Liver (tissue), 9 donors: ENCODE measurements around the gene ZNF532. TPM values are rescaled to one million over a fixed set of nuclear protein-coding genes. Genes with fewer than 3 reads are reported as not detected.
"Not testable (repeated sequence)": the region's sequence is repeated elsewhere in the genome, so short reads cannot be mapped to it uniquely, and the experiment has no call there.

Experiments
- DNase-seq: peaks from one replicate; pipeline ENCODE4 v3.0.0-alpha.2; 2017; ENCODE audit warnings: low spot score
- H3K27ac ChIP-seq, 2 donors: one replicate each; pipeline ENCODE4 v1.7.0; 2013; ENCODE audit warnings: inconsistent platforms in 2 of 2, low read length in 2 of 2, control low read depth in 1 of 2, low read depth in 1 of 2, mild to moderate bottlenecking in 1 of 2
- H3K27me3 ChIP-seq, 4 donors: one replicate each; pipeline versions ENCODE4 v1.6.1 to v1.7.0; 2013; ENCODE audit warnings: low read length in 3 of 4, inconsistent platforms in 1 of 4, mild to moderate bottlenecking in 1 of 4, moderate library complexity in 1 of 4; ENCODE audit not compliant: control insufficient read depth in 4 of 4, insufficient read depth in 4 of 4
- H3K36me3 ChIP-seq, 4 donors: one replicate each; pipeline versions ENCODE4 v1.6.1 to v1.7.0; 2013; ENCODE audit warnings: low read length in 3 of 4, mild to moderate bottlenecking in 3 of 4, low read depth in 1 of 4, moderate library complexity in 1 of 4; ENCODE audit not compliant: control insufficient read depth in 4 of 4, insufficient read depth in 3 of 4
- H3K4me1 ChIP-seq, 4 donors: one replicate each; pipeline versions ENCODE4 v1.6.1 to v1.7.0; 2013; ENCODE audit warnings: low read length in 3 of 4, mild to moderate bottlenecking in 3 of 4, moderate library complexity in 1 of 4; ENCODE audit not compliant: control insufficient read depth in 4 of 4, insufficient read depth in 4 of 4
- H3K4me3 ChIP-seq, 3 donors: one replicate each; pipeline versions ENCODE4 v1.6.1 to v1.7.0; 2013; ENCODE audit warnings: low read length in 3 of 3, control low read depth in 1 of 3, low read depth in 1 of 3, mild to moderate bottlenecking in 1 of 3
- H3K9ac ChIP-seq, 2 donors: one replicate each; pipeline ENCODE4 v1.7.0; 2013; ENCODE audit warnings: low read length in 2 of 2, mild to moderate bottlenecking in 2 of 2, moderate library complexity in 2 of 2, control low read depth in 1 of 2, low read depth in 1 of 2
- H3K9me3 ChIP-seq, 4 donors: one replicate each; pipeline versions ENCODE4 v1.6.1 to v1.7.0; 2013; ENCODE audit warnings: low read length in 3 of 4; ENCODE audit not compliant: control insufficient read depth in 4 of 4
- EGR1 ChIP-seq, 2 donors: IDR thresholded peaks; 2 replicates each; pipeline ENCODE4 v1.6.1; 2016 to 2018; ENCODE audit warnings: antibody characterized with exemption in 2 of 2, low read depth in 2 of 2
- FOXA1 ChIP-seq: IDR thresholded peaks from 2 replicates; pipeline ENCODE4 v1.6.1; 2016; ENCODE audit warnings: antibody characterized with exemption
- FOXA2 ChIP-seq: IDR thresholded peaks from 2 replicates; pipeline ENCODE4 v1.6.1; 2016; ENCODE audit warnings: antibody characterized with exemption
- GABPA ChIP-seq, 2 donors: IDR thresholded peaks in 1 of 2; conservative IDR thresholded peaks in 1 of 2; 2 replicates each; pipeline ENCODE4 v1.6.1; 2016; ENCODE audit warnings: antibody characterized with exemption in 2 of 2, mild to moderate bottlenecking in 1 of 2, moderate library complexity in 1 of 2
- HNF4A ChIP-seq, 2 donors: conservative IDR thresholded peaks; 2 replicates each; pipeline ENCODE4 v1.6.1; 2016; ENCODE audit warnings: antibody characterized with exemption in 2 of 2, mild to moderate bottlenecking in 2 of 2
- HNF4G ChIP-seq: IDR thresholded peaks from 2 replicates; pipeline ENCODE4 v1.6.1; 2016; ENCODE audit warnings: antibody characterized with exemption
- JUND ChIP-seq, 2 donors: IDR thresholded peaks; 2 replicates each; pipeline ENCODE4 v1.6.1; 2016; ENCODE audit warnings: antibody characterized with exemption in 2 of 2
- NR2F2 ChIP-seq: IDR thresholded peaks from 2 replicates; pipeline ENCODE4 v1.6.1; 2016; ENCODE audit warnings: antibody characterized with exemption
- RAD21 ChIP-seq, 2 donors: IDR thresholded peaks; 2 replicates each; pipeline ENCODE4 v1.6.1; 2016; ENCODE audit warnings: antibody characterized with exemption in 2 of 2, mild to moderate bottlenecking in 2 of 2
- RXRA ChIP-seq, 2 donors: IDR thresholded peaks; 2 replicates each; pipeline ENCODE4 v1.6.1; 2017 to 2018; ENCODE audit warnings: antibody characterized with exemption in 2 of 2, mild to moderate bottlenecking in 1 of 2
- SP1 ChIP-seq: IDR thresholded peaks from 2 replicates; pipeline ENCODE4 v1.6.1; 2018; ENCODE audit warnings: antibody characterized with exemption, mild to moderate bottlenecking
- TAF1 ChIP-seq: conservative IDR thresholded peaks from 2 replicates; pipeline ENCODE4 v1.6.1; 2016; ENCODE audit warnings: antibody characterized with exemption, mild to moderate bottlenecking
- YY1 ChIP-seq: IDR thresholded peaks from 2 replicates; pipeline ENCODE4 v1.6.1; 2016; ENCODE audit warnings: antibody characterized with exemption, mild to moderate bottlenecking
- WGBS: extraction: QIAGEN DNeasy Blood & Tissue Kit; methylation state at CpG from one replicate; pipeline ENCODE4 v1.1.7; 2013; 5-methylcytosine and 5-hydroxymethylcytosine counted together
- polyA plus RNA-seq, 2 donors: library from polyadenylated mRNA; stranded (reverse) in 1 of 2; unstranded in 1 of 2; fragments of 200-250 nt in 1 of 2; fragments of >200 nt in 1 of 2; fragmentation: Nextera tagmentation in 1 of 2; extraction: Ambion mirVana in 1 of 2; gene quantifications; one replicate each; pipeline versions ENCODE4 v1.2.1 to v1.2.3, GENCODE V29; 2013 to 2015
- total RNA-seq, 2 donors: library from RNA; depleted of rRNA; stranded (reverse); fragments of >200 nt; gene quantifications; one replicate each; pipeline ENCODE4 v1.2.3, GENCODE V29; 2014
- TF ChIP-seq, protein P1 (sequence below): IDR thresholded peaks from 2 replicates; pipeline ENCODE4 v1.6.1; 2016; ENCODE audit warnings: antibody characterized with exemption
- TF ChIP-seq, protein P2 (sequence below): IDR thresholded peaks from 2 replicates; pipeline ENCODE4 v1.6.1; 2016; ENCODE audit warnings: antibody characterized with exemption
- TF ChIP-seq, protein P3 (sequence below): IDR thresholded peaks from 2 replicates; pipeline ENCODE4 v1.6.1; 2016; ENCODE audit warnings: antibody characterized with exemption, mild to moderate bottlenecking
- TF ChIP-seq, protein P4 (sequence below): IDR thresholded peaks from 2 replicates; pipeline ENCODE4 v1.6.1; 2016; ENCODE audit warnings: antibody characterized with exemption
- TF ChIP-seq, protein P5 (sequence below): fragments of 150-350 bp; IDR thresholded peaks from 2 replicates; pipeline ENCODE4 v1.5.1; 2017; ENCODE audit warnings: improper control_type of control experiment, low read depth, low read length; ENCODE audit not compliant: missing input control
- donor health status: healthy.
- donor health status: healthy.
- donor health status: healthy.
- donor health status: healthy.
- donor health status: healthy.

Gene ZNF532
- total and polyA plus RNA-seq, 4 donors = 0.68 to 5.6 (median 2.5) TPM

DNA sequence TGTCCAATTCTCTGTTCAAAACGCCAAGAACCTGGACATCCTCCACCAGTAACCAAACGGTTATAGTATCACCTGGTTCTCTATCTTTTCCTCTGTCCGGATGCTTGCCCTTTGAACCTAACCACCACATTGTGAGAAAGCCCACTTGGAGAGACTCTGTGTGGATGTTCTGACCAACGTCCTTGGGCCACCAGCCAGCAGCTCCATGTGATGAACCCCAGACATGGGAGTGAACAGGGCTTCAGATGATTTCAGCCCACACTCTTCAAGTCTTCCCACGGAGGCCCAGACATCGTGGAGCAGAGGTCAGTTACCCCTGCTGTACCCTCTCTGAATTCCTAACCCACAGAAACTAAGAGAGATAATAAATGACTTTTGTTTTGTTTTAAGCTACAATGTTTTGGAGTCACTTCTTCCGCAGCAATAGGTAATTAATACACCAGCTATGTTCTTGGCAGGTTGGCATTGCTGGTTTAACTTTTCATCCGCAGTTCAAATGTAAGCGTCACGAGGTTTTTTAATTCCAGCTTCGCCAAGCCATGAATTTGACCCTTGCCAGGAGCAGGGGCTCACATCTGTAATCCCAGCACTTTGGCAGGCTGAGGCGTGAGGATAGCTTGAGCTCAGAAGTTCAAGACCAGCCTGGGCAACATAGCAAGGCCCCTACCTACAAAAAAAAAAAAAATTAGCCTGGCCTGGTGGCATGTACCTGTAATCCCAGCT, 36.1 kb upstream of the ZNF532 start:
- H3K4me1 ChIP-seq = no peaks in the 10 kb centered on the region
- no peak overlapping the region for H3K27ac ChIP-seq
- TF ChIP-seq, protein P1, sequence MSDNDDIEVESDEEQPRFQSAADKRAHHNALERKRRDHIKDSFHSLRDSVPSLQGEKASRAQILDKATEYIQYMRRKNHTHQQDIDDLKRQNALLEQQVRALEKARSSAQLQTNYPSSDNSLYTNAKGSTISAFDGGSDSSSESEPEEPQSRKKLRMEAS = no peak
- peak; percentile 37 for TF ChIP-seq NR2F2
- H3K9me3 ChIP-seq = no peaks in the 10 kb centered on the region
- no peaks in the 10 kb centered on the region for H3K36me3 ChIP-seq
- no peak overlapping the region for H3K9ac ChIP-seq
- DNase-seq = no peak
- 77% methylated on average over 12 of the region's 12 CpGs for WGBS
- H3K27me3 ChIP-seq = no peaks in the 10 kb centered on the region
- H3K4me3 ChIP-seq = no peak overlapping the region

DNA sequence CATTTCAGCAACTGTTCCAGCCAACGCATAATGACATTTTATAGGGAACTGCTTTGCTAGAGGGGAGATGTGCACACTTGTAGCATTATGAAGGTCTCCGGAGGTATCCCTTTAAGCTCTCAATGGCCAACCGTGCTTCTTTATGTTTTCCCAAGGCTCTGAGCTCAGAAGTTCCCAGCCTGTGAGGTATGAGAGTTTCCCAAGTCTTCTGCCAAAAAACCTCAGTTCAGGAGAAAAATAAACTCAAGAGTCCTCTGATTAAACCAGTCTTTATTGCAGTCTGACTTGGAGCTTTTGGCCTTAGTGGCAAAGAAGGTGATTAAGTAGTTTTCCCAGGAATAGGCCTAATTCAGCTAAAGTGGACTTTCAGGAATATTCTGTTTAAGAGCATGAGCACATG, 35.4 kb upstream of the ZNF532 start:
- H3K27ac ChIP-seq = no peak overlapping the region
- TF ChIP-seq FOXA1 (no peak), EGR1 (IDR thresholded peaks at IDR 0.05; ENCODE audit: low read depth in 2 of 2) (no peak), RXRA (IDR thresholded peaks at IDR 0.05) (no peak), GABPA (IDR thresholded peaks at IDR 0.05 in 1 of 2, conservative IDR thresholded peaks at IDR 0.05 in 1 of 2) (no peak), NR2F2 (no peak), RAD21 (IDR thresholded peaks at IDR 0.05) (no peak), SP1 (no peak), YY1 (no peak), JUND (IDR thresholded peaks at IDR 0.05) (no peak), HNF4A (conservative IDR thresholded peaks at IDR 0.05) (no peak), TAF1 (no peak), FOXA2 (no peak), HNF4G (no peak)
- TF ChIP-seq, protein P2, sequence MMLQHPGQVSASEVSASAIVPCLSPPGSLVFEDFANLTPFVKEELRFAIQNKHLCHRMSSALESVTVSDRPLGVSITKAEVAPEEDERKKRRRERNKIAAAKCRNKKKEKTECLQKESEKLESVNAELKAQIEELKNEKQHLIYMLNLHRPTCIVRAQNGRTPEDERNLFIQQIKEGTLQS = no peak
- TF ChIP-seq, protein P3, sequence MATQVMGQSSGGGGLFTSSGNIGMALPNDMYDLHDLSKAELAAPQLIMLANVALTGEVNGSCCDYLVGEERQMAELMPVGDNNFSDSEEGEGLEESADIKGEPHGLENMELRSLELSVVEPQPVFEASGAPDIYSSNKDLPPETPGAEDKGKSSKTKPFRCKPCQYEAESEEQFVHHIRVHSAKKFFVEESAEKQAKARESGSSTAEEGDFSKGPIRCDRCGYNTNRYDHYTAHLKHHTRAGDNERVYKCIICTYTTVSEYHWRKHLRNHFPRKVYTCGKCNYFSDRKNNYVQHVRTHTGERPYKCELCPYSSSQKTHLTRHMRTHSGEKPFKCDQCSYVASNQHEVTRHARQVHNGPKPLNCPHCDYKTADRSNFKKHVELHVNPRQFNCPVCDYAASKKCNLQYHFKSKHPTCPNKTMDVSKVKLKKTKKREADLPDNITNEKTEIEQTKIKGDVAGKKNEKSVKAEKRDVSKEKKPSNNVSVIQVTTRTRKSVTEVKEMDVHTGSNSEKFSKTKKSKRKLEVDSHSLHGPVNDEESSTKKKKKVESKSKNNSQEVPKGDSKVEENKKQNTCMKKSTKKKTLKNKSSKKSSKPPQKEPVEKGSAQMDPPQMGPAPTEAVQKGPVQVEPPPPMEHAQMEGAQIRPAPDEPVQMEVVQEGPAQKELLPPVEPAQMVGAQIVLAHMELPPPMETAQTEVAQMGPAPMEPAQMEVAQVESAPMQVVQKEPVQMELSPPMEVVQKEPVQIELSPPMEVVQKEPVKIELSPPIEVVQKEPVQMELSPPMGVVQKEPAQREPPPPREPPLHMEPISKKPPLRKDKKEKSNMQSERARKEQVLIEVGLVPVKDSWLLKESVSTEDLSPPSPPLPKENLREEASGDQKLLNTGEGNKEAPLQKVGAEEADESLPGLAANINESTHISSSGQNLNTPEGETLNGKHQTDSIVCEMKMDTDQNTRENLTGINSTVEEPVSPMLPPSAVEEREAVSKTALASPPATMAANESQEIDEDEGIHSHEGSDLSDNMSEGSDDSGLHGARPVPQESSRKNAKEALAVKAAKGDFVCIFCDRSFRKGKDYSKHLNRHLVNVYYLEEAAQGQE = no peak
- TF ChIP-seq, protein P1 = no peak
- TF ChIP-seq, protein P4, sequence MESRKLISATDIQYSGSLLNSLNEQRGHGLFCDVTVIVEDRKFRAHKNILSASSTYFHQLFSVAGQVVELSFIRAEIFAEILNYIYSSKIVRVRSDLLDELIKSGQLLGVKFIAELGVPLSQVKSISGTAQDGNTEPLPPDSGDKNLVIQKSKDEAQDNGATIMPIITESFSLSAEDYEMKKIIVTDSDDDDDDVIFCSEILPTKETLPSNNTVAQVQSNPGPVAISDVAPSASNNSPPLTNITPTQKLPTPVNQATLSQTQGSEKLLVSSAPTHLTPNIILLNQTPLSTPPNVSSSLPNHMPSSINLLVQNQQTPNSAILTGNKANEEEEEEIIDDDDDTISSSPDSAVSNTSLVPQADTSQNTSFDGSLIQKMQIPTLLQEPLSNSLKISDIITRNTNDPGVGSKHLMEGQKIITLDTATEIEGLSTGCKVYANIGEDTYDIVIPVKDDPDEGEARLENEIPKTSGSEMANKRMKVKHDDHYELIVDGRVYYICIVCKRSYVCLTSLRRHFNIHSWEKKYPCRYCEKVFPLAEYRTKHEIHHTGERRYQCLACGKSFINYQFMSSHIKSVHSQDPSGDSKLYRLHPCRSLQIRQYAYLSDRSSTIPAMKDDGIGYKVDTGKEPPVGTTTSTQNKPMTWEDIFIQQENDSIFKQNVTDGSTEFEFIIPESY = no peak
- TF ChIP-seq, protein P5, sequence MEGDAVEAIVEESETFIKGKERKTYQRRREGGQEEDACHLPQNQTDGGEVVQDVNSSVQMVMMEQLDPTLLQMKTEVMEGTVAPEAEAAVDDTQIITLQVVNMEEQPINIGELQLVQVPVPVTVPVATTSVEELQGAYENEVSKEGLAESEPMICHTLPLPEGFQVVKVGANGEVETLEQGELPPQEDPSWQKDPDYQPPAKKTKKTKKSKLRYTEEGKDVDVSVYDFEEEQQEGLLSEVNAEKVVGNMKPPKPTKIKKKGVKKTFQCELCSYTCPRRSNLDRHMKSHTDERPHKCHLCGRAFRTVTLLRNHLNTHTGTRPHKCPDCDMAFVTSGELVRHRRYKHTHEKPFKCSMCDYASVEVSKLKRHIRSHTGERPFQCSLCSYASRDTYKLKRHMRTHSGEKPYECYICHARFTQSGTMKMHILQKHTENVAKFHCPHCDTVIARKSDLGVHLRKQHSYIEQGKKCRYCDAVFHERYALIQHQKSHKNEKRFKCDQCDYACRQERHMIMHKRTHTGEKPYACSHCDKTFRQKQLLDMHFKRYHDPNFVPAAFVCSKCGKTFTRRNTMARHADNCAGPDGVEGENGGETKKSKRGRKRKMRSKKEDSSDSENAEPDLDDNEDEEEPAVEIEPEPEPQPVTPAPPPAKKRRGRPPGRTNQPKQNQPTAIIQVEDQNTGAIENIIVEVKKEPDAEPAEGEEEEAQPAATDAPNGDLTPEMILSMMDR = no peak
- no peaks in the 10 kb centered on the region for H3K36me3 ChIP-seq
- H3K4me3 ChIP-seq = no peak overlapping the region
- DNase-seq = no peak
- H3K9me3 ChIP-seq = no peaks in the 10 kb centered on the region
- no peak overlapping the region for H3K9ac ChIP-seq
- 87% methylated on average over 3 of the region's 3 CpGs for WGBS
- no peaks in the 10 kb centered on the region for H3K4me1 ChIP-seq
- no peaks in the 10 kb centered on the region for H3K27me3 ChIP-seq

DNA sequence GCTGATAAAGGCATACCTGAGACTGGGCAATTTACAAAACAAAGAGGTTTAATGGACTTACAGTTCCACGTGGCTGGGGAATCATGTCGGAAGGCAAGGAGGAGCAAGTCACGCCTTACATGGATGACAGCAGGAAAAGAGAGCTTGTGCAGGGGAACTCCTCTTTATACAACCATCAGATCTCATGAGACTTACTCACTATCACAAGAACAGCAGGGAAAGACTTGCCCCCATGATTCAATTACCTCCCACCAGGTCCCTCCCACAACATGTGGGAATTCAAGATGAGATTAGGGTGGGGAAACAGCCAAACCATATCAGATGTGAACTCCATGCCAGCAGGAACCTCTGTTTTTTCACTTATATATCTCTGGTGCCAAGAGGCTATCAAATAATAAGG, 34.8 kb upstream of the ZNF532 start:
- not testable (repeated sequence) for H3K36me3 ChIP-seq, DNase-seq, H3K4me1 ChIP-seq, H3K9ac ChIP-seq, H3K27ac ChIP-seq, H3K27me3 ChIP-seq, H3K9me3 ChIP-seq, H3K4me3 ChIP-seq
- WGBS = 81% methylated on average over 3 of the region's 3 CpGs
